Right ventricle myocardium inferior (tissue), 1 donor: ENCODE measurements around the gene SPACA6. TPM values are rescaled to one million over a fixed set of nuclear protein-coding genes. Genes with fewer than 3 reads are reported as not detected.
"Not testable (repeated sequence)": the region's sequence is repeated elsewhere in the genome, so short reads cannot be mapped to it uniquely, and the experiment has no call there.

Experiments used
- ATAC-seq: fragments of 200-7000 bp; cut with Tn5 transposase; one replicate; pipeline ENCODE4 v1.9.1; 2020; ENCODE audit warnings: mild to moderate bottlenecking, moderate library complexity
- DNase-seq: peaks from one replicate; pipeline ENCODE4 v3.0.0; 2021; ENCODE audit errors: missing footprints
- intact Hi-C: fragments of 100-400 bp; cut with DNase I; formaldehyde crosslinking; loops from one replicate; pipeline ENCODE4 v1.11.0; 2022
- long read RNA-seq: library from polyadenylated mRNA; unstranded; transcript quantifications from one replicate; pipeline ENCODE4 v2.0.0, GENCODE V29; 2021
- total RNA-seq: library from RNA; stranded (reverse); fragmentation: NEBNext Ultra II Directional; extraction: Animal tissue kit (Norgen Biotek cat#: 25700); gene quantifications from one replicate; pipeline ENCODE4 v1.2.1, GENCODE V29; 2021
- donor health status: DM: no; HTN: yes; CAD: no; lungs with severe emphysema.

Gene SPACA6
- total RNA-seq: 14.6 TPM
- long read RNA-seq, partial matches to known transcripts: 1 of 6 reads
- long read RNA-seq, other reads (novel, unspliced or antisense): 4 of 6 reads

DNA sequence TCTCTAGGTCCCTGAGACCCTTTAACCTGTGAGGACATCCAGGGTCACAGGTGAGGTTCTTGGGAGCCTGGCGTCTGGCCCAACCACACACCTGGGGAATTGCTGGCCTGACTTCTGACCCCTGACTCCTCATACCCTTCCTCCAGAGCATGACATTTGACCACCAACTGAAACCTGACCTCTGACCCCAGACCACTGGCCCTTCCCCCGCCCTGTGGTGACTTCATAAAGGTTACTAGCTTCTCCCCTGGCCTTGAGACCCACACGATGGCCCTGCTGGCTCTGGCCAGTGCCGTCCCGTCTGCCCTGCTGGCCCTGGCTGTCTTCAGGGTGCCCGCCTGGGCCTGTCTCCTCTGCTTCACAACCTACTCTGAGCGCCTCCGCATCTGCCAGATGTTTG is at the start of gene SPACA6:
Gene SPACA6, plus strand, starts transcription at position 71 of the 400 bp plus-strand sequence. Its CDS starts 197 bp downstream, at position 268.
- no peak for DNase-seq
- intact Hi-C loops: no loop called here
- ATAC-seq: no peak

DNA sequence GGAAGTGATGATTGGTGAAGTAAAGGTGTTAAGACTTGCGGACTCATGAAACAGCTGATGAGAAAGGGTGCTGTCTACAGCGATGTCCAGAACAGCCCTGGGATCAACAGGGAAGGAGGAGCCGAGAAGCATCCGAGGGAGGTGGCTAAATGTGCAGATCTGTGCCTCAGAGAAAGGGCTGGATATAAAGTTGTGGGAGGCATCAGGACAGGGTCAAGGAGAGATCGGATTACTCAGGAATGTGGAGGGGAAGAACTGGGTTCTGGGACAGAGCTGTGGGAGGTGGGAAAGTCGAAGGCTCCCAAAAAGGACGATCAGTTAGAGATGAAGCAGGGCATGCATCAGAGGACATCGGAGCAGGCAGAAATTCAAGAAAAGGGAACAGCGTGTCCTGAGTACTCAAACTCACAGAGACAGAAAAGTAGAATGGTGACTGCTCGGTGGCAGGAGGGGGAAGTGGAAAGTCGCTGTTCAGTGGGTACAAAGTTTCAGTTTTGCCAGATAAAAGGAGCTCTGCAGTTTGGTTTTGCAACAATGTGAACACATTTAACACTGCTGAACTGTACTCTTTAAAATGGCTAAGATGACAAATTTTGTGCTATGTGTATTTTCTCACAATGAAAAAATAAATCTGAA is 48.4 kb upstream of the SPACA6 start:
- ATAC-seq: no peak
- no peak for DNase-seq

GRCh38 chr19:51646730-51647129 is 46.4 kb upstream of the SPACA6 start, which contains the start of gene SIGLEC14:
TSS of gene SIGLEC14 (minus strand) at chr19:51646825. CDS start at chr19:51646759, 66 bp downstream.
- DNase-seq, intact Hi-C loops: not testable (repeated sequence)
- peak; percentile 39 for ATAC-seq

More for the DNA sequence above, 48.4 kb upstream of the SPACA6 start:
- intact Hi-C loops: no loop called here

DNA sequence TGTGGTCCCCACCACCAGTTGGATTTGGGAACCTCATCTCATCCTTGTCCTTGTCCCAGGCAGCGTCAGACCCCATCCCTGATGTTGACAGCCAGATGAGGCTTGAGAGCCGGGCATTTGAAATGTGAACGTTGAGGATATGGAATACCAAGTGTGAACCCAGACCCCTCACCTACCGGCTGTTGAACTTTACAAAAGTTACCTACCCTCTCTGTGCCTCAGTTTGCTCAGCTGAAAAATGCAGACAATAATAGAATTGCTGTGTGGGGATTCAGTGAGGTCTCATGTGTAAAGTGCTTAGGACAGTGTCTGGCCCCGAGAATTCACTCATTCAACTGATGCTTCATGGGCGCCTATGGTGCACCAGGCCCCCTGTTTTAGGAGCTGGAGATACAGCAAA is 45.8 kb upstream of the SPACA6 start:
- ATAC-seq (no peak), DNase-seq (no peak)
- intact Hi-C loops: no loop called here

GRCh38 chr19:51651216-51651846 is 41.8 kb upstream of the SPACA6 start:
- ATAC-seq: peak; percentile 42
- intact Hi-C loops: no loop called here
- no peak for DNase-seq

- ATAC-seq (no peak), DNase-seq (no peak)
- intact Hi-C loops: no loop called here
Observed at GRCh38 chr19:51652266-51652665, 40.9 kb upstream of the SPACA6 start.

DNA sequence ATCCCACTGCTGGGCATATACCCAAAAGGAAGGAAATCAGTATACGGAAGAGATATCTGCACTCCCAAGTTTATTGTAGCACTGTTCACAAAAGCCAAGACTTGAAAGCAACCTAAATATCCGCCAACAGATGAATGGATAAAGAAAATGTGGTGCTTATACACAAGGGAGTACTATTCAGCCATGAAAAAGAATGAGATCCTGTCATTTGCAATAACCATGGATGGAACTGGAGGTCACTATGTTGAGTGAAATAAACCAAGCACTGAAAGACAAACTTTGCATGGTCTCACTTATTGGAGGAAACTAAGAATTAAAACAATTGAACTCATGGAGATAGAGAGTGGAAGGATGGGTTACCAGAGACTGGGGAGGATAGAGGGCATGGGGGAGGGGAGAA is 40.0 kb upstream of the SPACA6 start:
- DNase-seq (no peak), ATAC-seq (no peak)
- intact Hi-C loops: no loop called here

DNA sequence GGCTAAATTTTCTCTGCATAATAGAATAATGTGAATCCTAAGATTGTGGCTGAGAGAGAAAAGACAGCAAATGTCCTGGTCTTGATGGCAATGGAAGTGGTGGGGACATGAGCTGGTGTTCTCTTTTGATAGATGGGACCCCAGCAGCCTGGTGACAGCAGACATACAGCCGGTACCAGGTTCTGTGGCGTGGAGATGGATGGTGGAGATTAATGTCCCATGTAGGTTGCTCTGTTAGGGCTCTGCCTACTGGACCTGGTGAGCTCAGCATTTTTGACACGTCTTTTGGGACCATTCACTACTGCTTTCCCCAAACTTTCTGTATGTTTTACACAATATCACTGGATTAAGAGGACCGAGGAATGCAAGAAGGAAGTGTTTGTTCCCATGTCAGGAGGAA is 38.3 kb upstream of the SPACA6 start:
- ATAC-seq (no peak), DNase-seq (no peak)
- intact Hi-C loops: loop anchor here (5.0 kb wide), 1 partner anchor 182 kb away; no protein-coding TSS in a partner anchor

GRCh38 chr19:51660975-51661600 is 32.0 kb upstream of the SPACA6 start:
- no peak for DNase-seq
- ATAC-seq: no peak
- intact Hi-C loops: no loop called here

GRCh38 chr19:51663650-51664049 is 29.5 kb upstream of the SPACA6 start:
- intact Hi-C loops: no loop called here
- DNase-seq (no peak), ATAC-seq (no peak)

DNA sequence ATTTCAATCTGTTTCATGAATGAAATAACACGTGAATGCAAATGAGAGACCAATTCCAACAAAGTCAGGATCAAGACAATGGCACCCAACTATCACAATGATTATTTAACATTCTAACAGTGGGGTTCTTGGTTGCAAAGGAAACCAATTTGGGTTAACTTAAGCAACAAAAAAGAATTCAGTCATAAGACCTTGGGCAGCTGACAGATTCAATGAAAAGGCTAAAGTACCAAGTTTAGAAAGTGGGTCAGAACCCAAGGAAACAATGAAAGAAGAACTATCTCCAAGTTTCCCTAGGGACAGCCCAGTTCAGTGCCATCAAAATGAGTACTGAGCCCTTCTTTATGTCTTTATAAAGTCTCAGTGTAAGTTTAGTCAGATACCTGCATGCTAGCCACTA is 29.0 kb upstream of the SPACA6 start:
- intact Hi-C loops: no loop called here
- DNase-seq: no peak
- no peak for ATAC-seq

DNA sequence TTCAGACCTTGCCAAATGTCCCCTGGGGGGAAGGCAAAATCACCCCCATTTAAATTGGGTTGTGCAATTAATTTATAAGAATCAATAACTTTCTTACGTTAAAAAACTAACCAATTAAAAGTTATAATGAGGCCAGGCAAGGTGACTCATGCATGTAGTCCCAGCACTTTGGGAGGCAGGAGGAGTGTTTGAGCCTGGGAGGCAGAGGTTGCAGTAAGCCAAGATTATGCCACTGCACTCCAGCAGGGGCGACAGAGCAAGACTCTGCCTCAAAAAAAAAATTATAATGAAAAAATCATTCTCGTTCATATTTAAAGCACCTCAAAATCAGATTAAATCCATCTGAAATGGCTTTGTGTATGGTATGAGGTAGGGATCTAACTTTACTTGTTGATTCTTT is 28.1 kb upstream of the SPACA6 start:
- ATAC-seq (no peak), DNase-seq (no peak)
- intact Hi-C loops: no loop called here

DNA sequence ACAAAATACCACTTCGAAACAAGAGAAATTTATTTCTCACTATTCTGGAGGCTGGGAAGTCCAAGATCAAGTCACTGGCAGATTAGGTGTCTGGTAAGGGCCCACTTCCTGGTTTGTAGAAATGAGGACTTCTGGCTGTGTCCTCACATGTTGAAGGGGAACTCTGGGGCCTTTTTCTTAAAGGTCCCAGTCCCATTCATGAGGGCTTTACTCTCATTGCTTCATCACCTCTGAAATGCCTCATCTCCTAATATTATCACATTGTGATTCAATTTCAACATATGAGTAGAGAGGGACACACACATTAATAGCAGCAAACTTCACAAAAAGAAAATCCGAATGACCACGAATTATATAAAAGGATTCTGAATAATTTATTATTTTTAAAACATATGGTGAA is 24.9 kb upstream of the SPACA6 start:
- no peak for DNase-seq
- intact Hi-C loops: no loop called here
- ATAC-seq: no peak

- DNase-seq, intact Hi-C loops, ATAC-seq: not testable (repeated sequence)
Observed at GRCh38 chr19:51675911-51676565, 17.1 kb upstream of the SPACA6 start.

GRCh38 chr19:51676566-51677083 is 16.5 kb upstream of the SPACA6 start:
- intact Hi-C loops: no loop called here
- no peak for ATAC-seq

DNA sequence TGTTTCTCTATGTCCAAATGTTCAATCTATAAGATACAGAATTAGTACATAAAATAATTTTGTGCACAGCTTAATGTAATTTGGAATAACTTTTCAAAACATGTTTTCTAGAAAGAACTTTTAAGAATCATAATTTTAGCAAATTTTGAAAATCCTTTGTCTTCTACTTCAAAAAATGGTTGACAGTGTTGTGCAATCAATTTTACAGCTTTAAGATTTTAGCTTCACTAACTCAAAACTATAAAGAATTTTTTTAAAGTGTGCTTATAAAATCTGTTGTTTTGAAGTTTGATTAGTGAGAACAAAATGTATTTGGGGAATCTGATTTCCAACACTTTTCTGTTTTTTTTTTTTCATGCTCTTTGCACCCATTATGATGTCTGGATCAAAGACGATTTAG is 12.7 kb upstream of the SPACA6 start:
- intact Hi-C loops: no loop called here

More at GRCh38 chr19:51676566-51677083, 16.5 kb upstream of the SPACA6 start:
- DNase-seq: no peak

DNA sequence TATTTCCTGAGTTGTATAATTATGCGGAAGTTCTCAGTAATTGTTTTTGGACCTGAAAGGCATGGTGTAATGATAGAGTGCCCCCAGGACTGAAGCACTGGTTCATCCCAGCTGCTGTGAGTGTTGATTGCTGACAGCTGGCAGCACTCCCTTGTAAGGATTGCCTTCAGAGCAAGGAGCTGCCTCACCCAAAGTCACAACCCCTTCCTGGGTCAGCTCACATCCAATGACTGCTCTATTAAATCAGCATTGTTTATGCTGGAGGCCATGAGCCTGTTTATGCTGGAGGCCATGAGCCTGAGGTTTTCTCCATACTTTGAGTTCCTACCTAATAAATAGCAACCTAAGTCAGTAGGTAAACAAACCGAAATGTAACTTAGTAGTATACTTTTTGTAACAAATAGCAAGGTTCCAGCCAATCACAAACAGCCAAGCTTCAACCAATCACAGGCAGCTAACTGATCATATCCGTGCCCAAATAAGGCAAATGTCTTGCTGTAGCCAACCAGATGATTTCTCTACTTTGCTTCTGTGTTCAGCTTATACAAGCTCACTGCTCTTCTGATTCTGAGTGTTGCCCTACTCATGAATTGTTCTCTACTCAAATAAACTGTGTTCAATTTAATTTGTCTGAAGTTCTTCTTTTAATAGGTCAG is 11.7 kb upstream of the SPACA6 start:
- intact Hi-C loops: no loop called here

More for the DNA sequence above, 12.7 kb upstream of the SPACA6 start:
- no peak for DNase-seq
- ATAC-seq: no peak

DNA sequence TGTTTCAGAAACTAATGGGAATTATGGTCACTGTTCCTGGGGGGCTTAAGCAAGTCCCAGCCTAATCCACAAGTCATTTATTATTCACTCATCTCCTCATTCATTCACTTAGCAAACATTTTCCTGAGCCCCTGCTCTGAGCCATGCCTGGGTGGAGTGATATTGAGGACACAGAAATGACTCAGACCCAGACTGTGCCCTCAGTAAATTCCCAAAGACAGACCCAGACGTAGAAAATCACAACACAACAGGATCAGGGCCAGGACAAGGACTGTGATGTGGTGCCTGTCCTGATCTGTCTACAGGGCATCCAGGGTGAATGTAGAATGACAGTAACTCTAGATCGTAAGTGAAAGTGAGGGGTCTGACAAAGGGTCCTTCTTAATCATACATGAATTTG is 7.0 kb upstream of the SPACA6 start:
- DNase-seq: no peak
- intact Hi-C loops: no loop called here
- ATAC-seq: no peak

More for the DNA sequence above, 11.7 kb upstream of the SPACA6 start:
- ATAC-seq (peak; percentile 50), DNase-seq (no peak)
